ENCODE data around the gene KDM8. TPM values are rescaled to one million over a fixed set of nuclear protein-coding genes. Genes with fewer than 3 reads are reported as not detected.
A peak's percentile ranks its signal among the peaks of the same experiment; 100 is the strongest.

KDM8 gene
- total and polyA plus RNA-seq, 4 donors = 2.6 to 7.0 (median 4.7) TPM

DNA sequence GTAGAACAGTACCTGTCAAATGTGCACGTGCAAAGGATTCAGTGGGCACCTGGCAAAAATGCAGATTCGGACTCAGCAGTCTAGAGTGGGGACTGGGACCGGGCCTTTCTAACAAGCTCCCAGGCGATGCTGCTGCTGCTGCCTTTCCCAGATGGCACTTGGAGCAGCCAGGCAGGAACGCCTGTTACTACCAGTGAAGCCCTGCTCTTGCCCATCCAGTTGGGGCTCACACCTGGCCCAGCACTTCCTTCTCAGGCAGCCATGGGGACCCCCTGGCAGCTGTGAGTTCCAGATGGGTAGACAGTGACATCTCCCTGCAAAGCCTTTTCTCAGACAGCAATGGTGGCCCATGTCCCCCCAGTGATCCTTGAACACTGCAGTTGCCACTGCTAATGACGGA is 30.4 kb downstream of the KDM8 start:
- ATAC-seq (ENCODE audit: insufficient read depth, low FRiP score) (no peak), DNase-seq (peak in 1 of 3 donors; percentile 9)
- no peaks in the 10 kb centered on the region for H3K27me3 ChIP-seq (ENCODE audit: control insufficient read depth in 3 of 3, insufficient read depth in 3 of 3, low read length in 2 of 3)
- no peak overlapping the region for H3K9ac ChIP-seq (ENCODE audit: insufficient read depth in 1 of 2, low read length in 2 of 2)
- peak overlapping the region in 1 of 2 donors; percentile 56 for H3K27ac ChIP-seq (ENCODE audit: low read depth in 1 of 2, low read length in 1 of 2)
- WGBS, 2 donors = 94 to 97% methylated on average over 6 of the region's 6 CpGs
- H3K4me3 ChIP-seq = no peak overlapping the region
- H3K4me1 ChIP-seq (ENCODE audit: control insufficient read depth in 5 of 5, insufficient read depth in 5 of 5, low read length in 5 of 5) = peaks cover 0 to 33% (median 18%) of the 10 kb centered on the region in 5 donors
- H3K9me3 ChIP-seq (ENCODE audit: control insufficient read depth in 4 of 4, insufficient read depth in 3 of 4, low read length in 3 of 4) = no peaks in the 10 kb centered on the region
- TF ChIP-seq, protein P1, sequence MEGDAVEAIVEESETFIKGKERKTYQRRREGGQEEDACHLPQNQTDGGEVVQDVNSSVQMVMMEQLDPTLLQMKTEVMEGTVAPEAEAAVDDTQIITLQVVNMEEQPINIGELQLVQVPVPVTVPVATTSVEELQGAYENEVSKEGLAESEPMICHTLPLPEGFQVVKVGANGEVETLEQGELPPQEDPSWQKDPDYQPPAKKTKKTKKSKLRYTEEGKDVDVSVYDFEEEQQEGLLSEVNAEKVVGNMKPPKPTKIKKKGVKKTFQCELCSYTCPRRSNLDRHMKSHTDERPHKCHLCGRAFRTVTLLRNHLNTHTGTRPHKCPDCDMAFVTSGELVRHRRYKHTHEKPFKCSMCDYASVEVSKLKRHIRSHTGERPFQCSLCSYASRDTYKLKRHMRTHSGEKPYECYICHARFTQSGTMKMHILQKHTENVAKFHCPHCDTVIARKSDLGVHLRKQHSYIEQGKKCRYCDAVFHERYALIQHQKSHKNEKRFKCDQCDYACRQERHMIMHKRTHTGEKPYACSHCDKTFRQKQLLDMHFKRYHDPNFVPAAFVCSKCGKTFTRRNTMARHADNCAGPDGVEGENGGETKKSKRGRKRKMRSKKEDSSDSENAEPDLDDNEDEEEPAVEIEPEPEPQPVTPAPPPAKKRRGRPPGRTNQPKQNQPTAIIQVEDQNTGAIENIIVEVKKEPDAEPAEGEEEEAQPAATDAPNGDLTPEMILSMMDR (IDR thresholded peaks at IDR 0.05; ENCODE audit: control extremely low read depth, extremely low read depth) = no peak
- peaks cover 0 to 21% (median 13%) of the 10 kb centered on the region in 4 donors for H3K36me3 ChIP-seq (ENCODE audit: control insufficient read depth in 4 of 4, insufficient read depth in 4 of 4, low read length in 4 of 4)

GRCh38 chr16:27234171-27234570 is 30.8 kb downstream of the KDM8 start:
- H3K27ac ChIP-seq (ENCODE audit: low read depth in 1 of 2, low read length in 1 of 2) = no peak overlapping the region
- H3K36me3 ChIP-seq (ENCODE audit: control insufficient read depth in 4 of 4, insufficient read depth in 4 of 4, low read length in 4 of 4) = peaks cover 0 to 21% (median 13%) of the 10 kb centered on the region in 4 donors
- no peaks in the 10 kb centered on the region for H3K27me3 ChIP-seq (ENCODE audit: control insufficient read depth in 3 of 3, insufficient read depth in 3 of 3, low read length in 2 of 3)
- H3K9ac ChIP-seq (ENCODE audit: insufficient read depth in 1 of 2, low read length in 2 of 2) = no peak overlapping the region
- DNase-seq = no peak
- WGBS, 2 donors = 95 to 97% methylated on average over 8 of the region's 8 CpGs
- TF ChIP-seq, protein P1 (IDR thresholded peaks at IDR 0.05; ENCODE audit: control extremely low read depth, extremely low read depth) = no peak
- no peaks in the 10 kb centered on the region for H3K9me3 ChIP-seq (ENCODE audit: control insufficient read depth in 4 of 4, insufficient read depth in 3 of 4, low read length in 3 of 4)
- peaks cover 0 to 33% (median 18%) of the 10 kb centered on the region in 5 donors for H3K4me1 ChIP-seq (ENCODE audit: control insufficient read depth in 5 of 5, insufficient read depth in 5 of 5, low read length in 5 of 5)
- ATAC-seq (ENCODE audit: insufficient read depth, low FRiP score) = no peak
- H3K4me3 ChIP-seq = no peak overlapping the region

- TF ChIP-seq, protein P1 (IDR thresholded peaks at IDR 0.05; ENCODE audit: control extremely low read depth, extremely low read depth) = no peak
- no peaks in the 10 kb centered on the region for H3K27me3 ChIP-seq (ENCODE audit: control insufficient read depth in 3 of 3, insufficient read depth in 3 of 3, low read length in 2 of 3)
- ATAC-seq (ENCODE audit: insufficient read depth, low FRiP score) = no peak
- WGBS, 2 donors = 18 to 27% methylated on average over 4 of the region's 4 CpGs
- H3K4me3 ChIP-seq = no peak overlapping the region
- H3K36me3 ChIP-seq (ENCODE audit: control insufficient read depth in 4 of 4, insufficient read depth in 4 of 4, low read length in 4 of 4) = peaks cover 0 to 21% (median 13%) of the 10 kb centered on the region in 4 donors
- H3K9me3 ChIP-seq (ENCODE audit: control insufficient read depth in 4 of 4, insufficient read depth in 3 of 4, low read length in 3 of 4) = no peaks in the 10 kb centered on the region
- no peak for DNase-seq
- H3K9ac ChIP-seq (ENCODE audit: insufficient read depth in 1 of 2, low read length in 2 of 2) = no peak overlapping the region
- peak overlapping the region in 1 of 2 donors; percentile 85 for H3K27ac ChIP-seq (ENCODE audit: low read depth in 1 of 2, low read length in 1 of 2)
- H3K4me1 ChIP-seq (ENCODE audit: control insufficient read depth in 5 of 5, insufficient read depth in 5 of 5, low read length in 5 of 5) = peaks cover 0 to 33% (median 18%) of the 10 kb centered on the region in 5 donors
Measured at GRCh38 chr16:27234603-27235002, 31.3 kb downstream of the KDM8 start.
